ENCODE measurements around the gene CCDC192.

DNA sequence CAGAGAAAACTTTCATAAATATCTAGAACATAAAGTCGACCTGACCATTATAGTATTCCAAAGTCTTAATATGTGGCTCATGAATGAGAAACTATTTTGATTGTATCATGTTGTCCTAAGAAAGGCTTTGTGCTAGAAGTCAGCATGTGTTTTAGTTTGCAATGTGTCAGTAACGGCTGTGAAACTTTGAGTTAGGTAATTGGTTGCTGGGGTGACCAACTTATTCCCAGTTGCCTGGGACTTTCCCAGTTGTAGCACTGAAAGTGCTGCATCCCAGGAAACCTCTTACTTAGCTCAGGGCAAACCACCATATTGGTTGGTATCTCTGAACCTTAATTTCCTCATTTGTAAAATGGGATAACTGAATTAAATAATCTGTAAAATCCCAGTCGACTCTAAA, 265.8 kb downstream of the CCDC192 start:
- no peak for TF ChIP-seq CTCF (IDR thresholded peaks at IDR 0.05)
- TF ChIP-seq ZFX (IDR thresholded peaks at IDR 0.05; ENCODE audit: borderline replicate concordance), result no peak
